AG04450 (cell line): ENCODE data around the gene BSND. TPM values are rescaled to one million over a fixed set of nuclear protein-coding genes. Genes with fewer than 3 reads are reported as not detected.

Source experiments
- CTCF ChIA-PET: fragments of 300-600, 350-600 bp; formaldehyde crosslinking; extraction: SDS; loops from one replicate; lab custom pipeline; 2022; ENCODE audit warnings: antibody characterized with exemption, inconsistent platforms; lab: Charles Lee
- POLR2A ChIA-PET: fragments of 350-600 bp; formaldehyde crosslinking; extraction: SDS; loops from one replicate; lab custom pipeline; 2021; ENCODE audit warnings: antibody characterized with exemption, inconsistent platforms; lab: Yijun Ruan, JAX
- DNase-seq: peaks from one replicate; pipeline ENCODE4 v3.0.0-alpha.2; 2011; ENCODE audit warnings: low read depth, low spot score
- H3K27ac ChIP-seq: one replicate; pipeline ENCODE4 v1.5.1; 2012; ENCODE audit warnings: low read depth, low read length, control low read depth
- H3K27me3 ChIP-seq: one replicate; pipeline ENCODE4 v1.6.0; 2012; ENCODE audit warnings: low read length; ENCODE audit not compliant: control insufficient read depth, insufficient read depth
- H3K4me3 ChIP-seq: 2 replicates; pipeline ENCODE4 v1.5.1; 2011; ENCODE audit warnings: mild to moderate bottlenecking, low read depth, low read length, control low read depth
- H3K9me3 ChIP-seq: 2 replicates; pipeline ENCODE4 v1.5.1; 2012; ENCODE audit warnings: low read length; ENCODE audit not compliant: control insufficient read depth, insufficient read depth
- polyA plus RNA-seq: library from polyadenylated mRNA; depleted of rRNA; stranded (reverse); fragments of >200 nt; gene quantifications from 2 replicates; pipeline ENCODE4 v1.2.3, GENCODE V29; 2011
- TF ChIP-seq, protein P1 (sequence below): IDR thresholded peaks from 2 replicates; pipeline ENCODE4 v1.5.1; 2011; ENCODE audit warnings: low read depth, low read length, control low read depth, inconsistent platforms

Gene BSND
- polyA plus RNA-seq, 1 experiment: not detected

GRCh38 chr1:55038974-55039341 is 40.2 kb downstream of the BSND start:
- TF ChIP-seq, protein P1, sequence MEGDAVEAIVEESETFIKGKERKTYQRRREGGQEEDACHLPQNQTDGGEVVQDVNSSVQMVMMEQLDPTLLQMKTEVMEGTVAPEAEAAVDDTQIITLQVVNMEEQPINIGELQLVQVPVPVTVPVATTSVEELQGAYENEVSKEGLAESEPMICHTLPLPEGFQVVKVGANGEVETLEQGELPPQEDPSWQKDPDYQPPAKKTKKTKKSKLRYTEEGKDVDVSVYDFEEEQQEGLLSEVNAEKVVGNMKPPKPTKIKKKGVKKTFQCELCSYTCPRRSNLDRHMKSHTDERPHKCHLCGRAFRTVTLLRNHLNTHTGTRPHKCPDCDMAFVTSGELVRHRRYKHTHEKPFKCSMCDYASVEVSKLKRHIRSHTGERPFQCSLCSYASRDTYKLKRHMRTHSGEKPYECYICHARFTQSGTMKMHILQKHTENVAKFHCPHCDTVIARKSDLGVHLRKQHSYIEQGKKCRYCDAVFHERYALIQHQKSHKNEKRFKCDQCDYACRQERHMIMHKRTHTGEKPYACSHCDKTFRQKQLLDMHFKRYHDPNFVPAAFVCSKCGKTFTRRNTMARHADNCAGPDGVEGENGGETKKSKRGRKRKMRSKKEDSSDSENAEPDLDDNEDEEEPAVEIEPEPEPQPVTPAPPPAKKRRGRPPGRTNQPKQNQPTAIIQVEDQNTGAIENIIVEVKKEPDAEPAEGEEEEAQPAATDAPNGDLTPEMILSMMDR: no peak
- Histone ChIP-seq H3K9me3 (no peaks in the 10 kb centered on the region; the same call in 1 of the 2 replicates), H3K4me3 (no peak overlapping the region), H3K27me3 (peaks cover 79% of the 10 kb centered on the region), H3K27ac (no peak overlapping the region)
- DNase-seq: no peak
- POLR2A ChIA-PET: no interaction called here
- CTCF ChIA-PET: no interaction called here

GRCh38 chr1:55039342-55040082 is 40.8 kb downstream of the BSND start, which contains the start of gene PCSK9:
Gene PCSK9, plus strand, starts transcription at chr1:55039548. Its CDS starts 290 bp downstream, at chr1:55039838.
- no peak for DNase-seq
- Histone ChIP-seq H3K27ac (no peak within 1 kb of the TSS), H3K9me3 (no peaks in the 10 kb centered on the region; the same call in 1 of the 2 replicates), H3K4me3 (peak within 1 kb of the TSS; percentile 13; the same call in 1 of the 2 replicates), H3K27me3 (peaks cover 78% of the 10 kb centered on the region)
- TF ChIP-seq, protein P1: no peak
- POLR2A ChIA-PET: no interaction called here
- CTCF ChIA-PET: no interaction called here

DNA sequence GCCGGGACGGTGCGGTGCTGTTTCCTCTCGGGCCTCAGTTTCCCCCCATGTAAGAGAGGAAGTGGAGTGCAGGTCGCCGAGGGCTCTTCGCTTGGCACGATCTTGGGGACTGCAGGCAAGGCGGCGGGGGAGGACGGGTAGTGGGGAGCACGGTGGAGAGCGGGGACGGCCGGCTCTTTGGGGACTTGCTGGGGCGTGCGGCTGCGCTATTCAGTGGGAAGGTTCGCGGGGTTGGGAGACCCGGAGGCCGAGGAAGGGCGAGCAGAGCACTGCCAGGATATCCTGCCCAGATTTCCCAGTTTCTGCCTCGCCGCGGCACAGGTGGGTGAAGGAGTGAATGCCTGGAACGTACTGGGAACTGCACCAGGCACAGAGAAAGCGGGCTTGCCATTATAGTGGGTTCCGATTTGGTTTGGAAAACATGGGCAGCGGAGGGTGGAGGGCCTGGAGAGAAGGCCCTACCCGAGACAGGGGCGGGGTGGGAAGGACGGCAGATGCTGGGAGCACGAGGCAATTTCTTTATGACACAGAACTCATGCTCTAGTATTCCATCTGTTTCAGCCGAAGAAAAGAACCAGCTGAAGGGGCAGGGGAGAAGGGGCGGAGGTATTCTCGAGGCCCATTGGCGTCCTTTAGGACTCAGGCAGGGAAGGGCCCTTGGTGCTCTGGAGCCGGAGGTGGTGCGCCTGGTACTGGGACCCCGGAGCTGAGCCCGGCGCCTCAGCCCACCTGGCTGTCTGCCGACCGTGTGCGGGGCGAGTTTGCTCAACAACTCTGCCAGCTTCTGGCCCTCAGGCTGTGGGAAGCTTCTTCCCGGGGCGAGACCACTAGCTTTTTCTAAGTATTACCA is 41.6 kb downstream of the BSND start:
- Histone ChIP-seq H3K27me3 (peaks cover 74% of the 10 kb centered on the region), H3K27ac (no peak overlapping the region), H3K9me3 (no peaks in the 10 kb centered on the region; the same call in 1 of the 2 replicates), H3K4me3 (no peak overlapping the region)
- no peak for DNase-seq
- TF ChIP-seq, protein P1: no peak
- ChIA-PET POLR2A (no interaction called here), CTCF (no interaction called here)

- CTCF ChIA-PET: no interaction called here
- H3K9me3 ChIP-seq: no peaks in the 10 kb centered on the region; the same call in 1 of the 2 replicates
- H3K27me3 ChIP-seq: peaks cover 73% of the 10 kb centered on the region
- POLR2A ChIA-PET: no interaction called here
- TF ChIP-seq, protein P1: no peak
- DNase-seq: no peak
- no peak overlapping the region for H3K27ac ChIP-seq
- H3K4me3 ChIP-seq: no peak overlapping the region
Observed at GRCh38 chr1:55040933-55041494, 42.3 kb downstream of the BSND start.
